ENCODE measurements around the gene SUPT3H. TPM values are rescaled to one million over a fixed set of nuclear protein-coding genes. Genes with fewer than 3 reads are reported as not detected.

SUPT3H gene
- total RNA-seq, 2 donors from 2014 or later, result 18.5 to 19.4 TPM

DNA sequence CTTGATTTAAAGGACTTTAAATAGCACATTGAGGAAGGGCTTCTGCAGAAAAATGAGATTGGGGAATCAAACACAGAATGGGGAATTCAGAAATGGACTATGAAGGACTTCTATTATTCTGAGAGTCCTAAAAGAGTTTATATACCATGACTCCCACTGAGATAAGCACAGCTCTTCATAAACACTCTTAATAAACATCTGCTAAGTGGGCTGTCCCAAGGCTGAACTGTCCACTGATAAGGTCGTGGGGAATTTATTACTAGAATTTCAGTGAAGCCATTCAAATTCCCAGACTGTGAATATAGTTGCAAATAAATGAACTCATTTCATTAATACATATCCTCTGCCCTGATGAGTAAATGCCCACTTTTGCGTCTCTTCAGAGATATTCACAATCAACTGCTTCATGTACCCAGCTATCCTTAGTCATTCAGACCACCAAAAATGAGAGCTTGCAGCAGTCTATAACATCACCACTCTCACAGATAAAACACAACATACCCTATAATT, 517.8 kb downstream of the SUPT3H start:
- no peaks in the 10 kb centered on the region for H3K27me3 Mint-ChIP-seq (ENCODE audit: low read depth)
- H3K27ac Mint-ChIP-seq, result no peak overlapping the region
- H3K9me3 Mint-ChIP-seq, result peaks cover 3 to 4% of the 10 kb centered on the region in 2 donors
- peaks cover 16% of the 10 kb centered on the region for H3K4me1 Mint-ChIP-seq (ENCODE audit: low read depth)
- H3K36me3 Mint-ChIP-seq (ENCODE audit: insufficient read depth in 2 of 2), result peaks cover 7% of the 10 kb centered on the region in 2 donors
- no peak for ATAC-seq (replicated peaks in 1 of 2)
- no peak overlapping the region for H3K4me3 Mint-ChIP-seq
- DNase-seq, result no peak

DNA sequence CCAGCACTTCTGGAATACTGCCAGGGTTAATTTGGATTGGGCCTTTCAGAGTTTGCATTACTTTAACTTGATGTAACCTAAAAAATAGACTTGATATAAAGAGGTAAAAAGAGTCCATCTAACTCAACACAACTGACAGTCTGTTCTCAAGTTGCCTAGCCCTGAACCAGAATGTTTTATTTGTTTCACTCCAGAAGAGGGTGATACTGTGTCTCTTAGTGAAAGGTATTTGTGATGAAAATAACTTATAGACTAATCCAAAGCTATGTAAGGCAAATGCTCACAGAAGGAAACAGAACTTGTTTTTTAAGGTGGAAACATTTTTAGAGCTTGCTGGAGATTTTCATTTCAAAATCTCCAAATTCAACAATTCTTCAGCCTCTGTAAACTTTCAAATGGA, 518.7 kb downstream of the SUPT3H start:
- H3K4me1 Mint-ChIP-seq (ENCODE audit: low read depth), result peaks cover 22% of the 10 kb centered on the region
- H3K27me3 Mint-ChIP-seq (ENCODE audit: low read depth), result no peaks in the 10 kb centered on the region
- no peak overlapping the region for H3K4me3 Mint-ChIP-seq
- ATAC-seq (replicated peaks in 1 of 2) (no peak), DNase-seq (no peak)
- peaks cover 6% of the 10 kb centered on the region in 2 donors for H3K36me3 Mint-ChIP-seq (ENCODE audit: insufficient read depth in 2 of 2)
- no peak overlapping the region for H3K27ac Mint-ChIP-seq
- peaks cover 3% of the 10 kb centered on the region in 2 donors for H3K9me3 Mint-ChIP-seq

DNA sequence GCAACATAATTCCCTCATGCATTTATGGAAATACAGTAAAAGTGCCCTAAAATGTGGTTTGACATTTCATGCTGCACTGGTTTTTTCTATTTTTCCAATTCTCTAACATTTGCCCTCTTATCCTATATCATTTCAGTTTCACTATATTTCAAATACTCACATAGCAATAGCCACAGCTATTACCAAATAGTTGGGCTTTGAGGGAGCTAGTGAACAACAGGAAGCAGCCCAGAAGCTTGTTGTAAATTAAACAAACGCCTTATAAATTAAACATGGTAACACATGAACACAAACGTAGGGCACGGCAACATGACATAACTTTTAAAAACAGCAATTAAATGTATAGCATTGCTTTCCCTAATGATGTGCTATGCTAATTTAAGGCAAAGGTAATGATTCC, 521.3 kb downstream of the SUPT3H start:
- no peaks in the 10 kb centered on the region for H3K9me3 Mint-ChIP-seq
- no peak overlapping the region for H3K4me3 Mint-ChIP-seq

DNA sequence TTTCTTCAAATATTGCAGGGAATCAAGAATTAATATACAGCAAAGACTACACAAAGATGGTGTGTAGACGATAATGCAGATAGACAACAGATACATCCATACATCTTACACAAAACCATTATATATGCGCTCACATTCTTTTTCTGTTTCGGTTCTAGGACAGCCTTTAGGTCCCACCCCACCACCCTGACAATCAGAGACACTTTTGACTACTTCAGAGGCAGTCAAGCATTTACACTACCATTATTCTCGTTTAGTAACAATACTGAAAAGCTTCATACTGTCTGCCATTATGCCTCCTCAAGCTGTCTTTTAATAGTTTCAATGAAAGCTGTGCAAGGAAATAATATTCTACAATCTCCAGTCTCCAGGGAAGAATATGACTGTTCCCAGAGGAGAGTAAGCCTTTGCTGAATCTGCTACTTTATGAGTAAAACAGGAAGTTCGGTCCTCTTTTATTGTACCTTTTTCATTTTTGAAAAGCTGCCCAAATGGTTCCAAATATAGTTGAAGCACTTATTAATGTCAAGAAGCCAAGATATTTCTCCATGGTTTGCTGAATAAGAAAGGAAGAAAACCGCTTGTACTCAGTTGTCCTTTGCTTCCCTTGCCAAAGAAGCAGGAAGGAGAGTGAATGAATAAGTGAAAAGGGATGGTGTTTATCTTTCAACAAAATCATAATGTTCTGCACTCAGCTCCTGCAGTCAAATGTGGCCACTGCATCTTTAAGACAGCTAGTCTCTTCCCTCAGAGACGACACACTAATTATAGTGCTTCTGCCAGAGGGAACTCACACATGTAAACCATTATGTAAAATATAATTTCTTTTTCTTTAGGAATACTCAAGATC, 521.9 kb downstream of the SUPT3H start:
- no peaks in the 10 kb centered on the region for H3K27me3 Mint-ChIP-seq (ENCODE audit: low read depth)
- no peak overlapping the region for H3K4me3 Mint-ChIP-seq
- no peak overlapping the region for H3K27ac Mint-ChIP-seq
- no peaks in the 10 kb centered on the region for H3K9me3 Mint-ChIP-seq
- peaks cover 0 to 2% of the 10 kb centered on the region in 2 donors for H3K36me3 Mint-ChIP-seq (ENCODE audit: insufficient read depth in 2 of 2)
- ATAC-seq (replicated peaks in 1 of 2) (no peak), DNase-seq (no peak)
- H3K4me1 Mint-ChIP-seq (ENCODE audit: low read depth), result peaks cover 22% of the 10 kb centered on the region

More for the DNA sequence above, 521.3 kb downstream of the SUPT3H start:
- Mint-ChIP-seq H3K36me3 (ENCODE audit: insufficient read depth in 2 of 2) (peaks cover 0 to 2% of the 10 kb centered on the region in 2 donors), H3K4me1 (ENCODE audit: low read depth) (peaks cover 22% of the 10 kb centered on the region), H3K27me3 (ENCODE audit: low read depth) (no peaks in the 10 kb centered on the region), H3K27ac (no peak overlapping the region)
- ATAC-seq (replicated peaks in 1 of 2) (no peak), DNase-seq (no peak)

DNA sequence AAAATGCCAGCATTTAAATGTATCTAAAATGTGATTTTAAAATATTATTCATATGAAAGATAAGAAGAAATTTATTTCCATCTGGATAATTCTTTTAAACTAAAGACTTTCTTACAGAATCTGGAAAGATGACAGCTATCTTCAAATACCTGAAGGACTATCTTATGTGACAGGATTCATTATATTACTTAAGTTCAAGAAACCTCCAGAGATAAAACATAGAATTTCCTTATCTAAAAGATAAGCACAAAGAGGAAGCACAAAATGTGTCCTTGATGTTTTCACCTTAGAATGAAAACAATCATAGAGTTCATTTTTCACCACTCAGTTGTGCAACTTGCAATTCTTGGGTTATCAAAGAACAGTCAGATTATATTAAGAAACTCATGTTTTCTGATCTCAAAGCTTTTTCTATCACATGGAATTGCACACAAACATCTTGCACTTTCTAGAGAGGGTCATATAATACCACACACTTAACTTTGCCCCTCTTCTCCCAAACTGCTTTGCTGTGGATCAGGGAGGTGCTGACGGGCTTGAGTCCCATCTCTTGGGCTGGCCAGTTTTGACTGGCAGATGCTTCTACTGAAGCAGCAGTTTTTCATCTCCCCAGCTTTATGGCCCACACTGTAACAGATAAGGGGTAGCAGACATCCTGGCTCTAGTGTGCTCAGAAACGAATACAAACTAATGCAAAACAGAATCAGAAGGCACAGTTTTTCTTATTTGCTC, 522.9 kb downstream of the SUPT3H start:
- no peak for DNase-seq
- Mint-ChIP-seq H3K36me3 (ENCODE audit: insufficient read depth in 2 of 2) (peaks cover 0 to 2% of the 10 kb centered on the region in 2 donors), H3K4me3 (no peak overlapping the region), H3K4me1 (ENCODE audit: low read depth) (peaks cover 22% of the 10 kb centered on the region), H3K27ac (no peak overlapping the region), H3K27me3 (ENCODE audit: low read depth) (no peaks in the 10 kb centered on the region), H3K9me3 (no peaks in the 10 kb centered on the region)
- ATAC-seq (replicated peaks in 1 of 2), result no peak

DNA sequence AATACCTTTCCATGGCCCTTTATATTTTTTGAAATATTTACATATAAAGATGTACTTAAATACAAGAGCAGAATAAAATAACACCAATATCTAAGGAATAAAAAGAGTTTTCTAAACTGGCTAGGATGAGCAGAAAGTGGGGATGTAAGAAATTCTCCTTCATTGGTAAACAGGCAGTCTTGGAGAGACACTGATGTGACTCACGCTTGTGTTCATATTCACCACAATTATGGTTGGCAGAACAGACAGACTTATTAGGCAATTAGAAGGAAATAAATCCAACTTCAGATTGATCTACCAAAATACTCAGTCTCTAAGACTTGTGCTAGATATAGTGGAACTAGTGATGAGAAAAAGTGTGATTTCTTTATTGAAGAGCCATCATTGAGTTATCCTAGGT, 526.6 kb downstream of the SUPT3H start:
- no peak for ATAC-seq (replicated peaks in 1 of 2)

DNA sequence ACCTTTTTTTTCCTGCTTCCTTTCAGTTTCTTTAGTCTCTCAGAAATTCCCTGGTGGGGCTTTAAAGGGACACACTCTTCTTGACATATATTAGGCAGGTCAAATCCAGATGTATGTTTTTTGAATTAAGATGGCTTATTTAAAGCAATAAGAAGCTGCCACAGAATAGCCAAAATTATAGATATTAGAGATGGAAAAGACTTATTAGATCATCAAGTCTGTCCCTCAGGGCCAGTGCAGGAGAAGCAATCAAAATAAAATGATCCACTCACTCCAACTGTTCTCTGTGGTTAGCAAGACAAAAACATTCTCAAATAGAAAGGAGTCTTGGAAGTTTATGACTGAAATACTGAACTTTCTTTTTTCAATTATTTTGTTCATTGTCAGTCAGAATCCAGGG, 527.4 kb downstream of the SUPT3H start:
- H3K4me3 Mint-ChIP-seq, result no peak overlapping the region
- DNase-seq (no peak), ATAC-seq (replicated peaks in 1 of 2) (no peak)

More for the DNA sequence above, 526.6 kb downstream of the SUPT3H start:
- H3K4me3 Mint-ChIP-seq, result no peak overlapping the region
- H3K4me1 Mint-ChIP-seq (ENCODE audit: low read depth), result peaks cover 17% of the 10 kb centered on the region
- H3K9me3 Mint-ChIP-seq, result no peaks in the 10 kb centered on the region
- H3K27me3 Mint-ChIP-seq (ENCODE audit: low read depth), result no peaks in the 10 kb centered on the region
- no peak for DNase-seq
- no peak overlapping the region for H3K27ac Mint-ChIP-seq
- no peaks in the 10 kb centered on the region for H3K36me3 Mint-ChIP-seq (ENCODE audit: insufficient read depth in 2 of 2)

DNA sequence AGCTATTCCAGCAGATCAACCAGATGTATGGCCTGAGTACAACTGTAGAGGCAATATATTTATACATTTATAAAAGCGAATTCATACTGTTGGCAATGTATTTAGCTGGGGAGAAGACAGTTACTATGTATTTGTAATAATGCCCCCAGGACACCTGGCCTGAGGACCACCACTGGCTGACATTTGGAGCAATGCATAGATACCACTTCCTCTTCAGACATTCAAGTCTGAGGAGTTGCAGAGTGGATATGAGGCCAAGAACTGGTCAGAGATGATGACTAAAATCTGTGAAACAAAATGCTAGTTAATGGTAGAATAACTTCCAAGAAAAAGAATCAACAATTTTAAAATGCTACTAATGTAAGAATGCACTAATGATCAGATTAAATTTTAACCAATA, 527.9 kb downstream of the SUPT3H start:
- H3K4me1 Mint-ChIP-seq (ENCODE audit: low read depth), result peaks cover 5% of the 10 kb centered on the region
- H3K36me3 Mint-ChIP-seq (ENCODE audit: insufficient read depth in 2 of 2), result no peaks in the 10 kb centered on the region
- no peaks in the 10 kb centered on the region for H3K27me3 Mint-ChIP-seq (ENCODE audit: low read depth)
- ATAC-seq (replicated peaks in 1 of 2) (no peak), DNase-seq (no peak)
- H3K4me3 Mint-ChIP-seq, result no peak overlapping the region
- no peaks in the 10 kb centered on the region for H3K9me3 Mint-ChIP-seq
- no peak overlapping the region for H3K27ac Mint-ChIP-seq

More for the DNA sequence above, 527.4 kb downstream of the SUPT3H start:
- Mint-ChIP-seq H3K4me1 (ENCODE audit: low read depth) (peaks cover 9% of the 10 kb centered on the region), H3K36me3 (ENCODE audit: insufficient read depth in 2 of 2) (no peaks in the 10 kb centered on the region), H3K27me3 (ENCODE audit: low read depth) (no peaks in the 10 kb centered on the region), H3K27ac (no peak overlapping the region), H3K9me3 (no peaks in the 10 kb centered on the region)

DNA sequence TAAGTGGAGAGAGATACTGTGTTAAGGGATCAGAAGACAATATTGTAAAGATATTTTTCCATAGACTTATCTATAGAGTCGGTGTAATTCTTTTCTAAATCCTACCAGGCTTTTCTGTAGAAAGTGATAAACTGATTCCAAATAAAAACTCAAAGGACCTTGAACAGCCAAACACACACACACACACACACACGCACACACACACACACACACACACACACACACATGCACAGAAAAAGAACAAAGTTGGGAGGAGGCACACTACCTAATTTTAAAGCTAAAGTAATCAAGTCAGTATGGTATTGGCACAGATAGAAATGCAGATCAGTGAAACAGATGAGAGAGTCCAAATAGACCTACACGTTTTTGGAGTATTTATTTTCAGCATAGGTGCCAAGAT, 534.0 kb downstream of the SUPT3H start:
- no peaks in the 10 kb centered on the region for H3K4me1 Mint-ChIP-seq (ENCODE audit: low read depth)
- peaks cover 0 to 2% of the 10 kb centered on the region in 2 donors for H3K9me3 Mint-ChIP-seq
- H3K27me3 Mint-ChIP-seq (ENCODE audit: low read depth), result no peaks in the 10 kb centered on the region
- ATAC-seq (replicated peaks in 1 of 2) (no peak), DNase-seq (no peak)
- H3K36me3 Mint-ChIP-seq (ENCODE audit: insufficient read depth in 2 of 2), result no peaks in the 10 kb centered on the region
- no peak overlapping the region for H3K4me3 Mint-ChIP-seq
- no peak overlapping the region for H3K27ac Mint-ChIP-seq

DNA sequence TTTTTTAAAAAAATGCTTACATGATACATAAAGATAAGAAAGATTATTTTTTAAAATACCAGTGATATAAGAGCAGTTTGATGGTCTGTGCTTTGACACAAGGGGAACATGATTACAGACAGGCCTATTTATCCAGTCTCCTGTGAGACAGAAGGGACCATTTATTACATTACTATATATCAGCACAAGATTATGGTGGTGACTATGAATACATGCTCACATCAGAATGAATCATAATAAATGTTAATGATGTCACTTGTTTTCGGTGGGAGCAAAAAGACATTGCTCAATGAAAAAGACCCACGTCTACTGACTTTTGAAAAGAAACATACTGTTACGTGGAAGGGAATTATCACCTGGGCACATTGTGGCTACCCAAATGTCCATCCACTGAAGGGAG, 535.1 kb downstream of the SUPT3H start:
- DNase-seq (no peak), ATAC-seq (replicated peaks in 1 of 2) (no peak)
- H3K4me1 Mint-ChIP-seq (ENCODE audit: low read depth), result no peaks in the 10 kb centered on the region
- peaks cover 0 to 2% of the 10 kb centered on the region in 2 donors for H3K9me3 Mint-ChIP-seq
- H3K27ac Mint-ChIP-seq, result no peak overlapping the region
- H3K36me3 Mint-ChIP-seq (ENCODE audit: insufficient read depth in 2 of 2), result no peaks in the 10 kb centered on the region
- no peak overlapping the region for H3K4me3 Mint-ChIP-seq
- no peaks in the 10 kb centered on the region for H3K27me3 Mint-ChIP-seq (ENCODE audit: low read depth)

DNA sequence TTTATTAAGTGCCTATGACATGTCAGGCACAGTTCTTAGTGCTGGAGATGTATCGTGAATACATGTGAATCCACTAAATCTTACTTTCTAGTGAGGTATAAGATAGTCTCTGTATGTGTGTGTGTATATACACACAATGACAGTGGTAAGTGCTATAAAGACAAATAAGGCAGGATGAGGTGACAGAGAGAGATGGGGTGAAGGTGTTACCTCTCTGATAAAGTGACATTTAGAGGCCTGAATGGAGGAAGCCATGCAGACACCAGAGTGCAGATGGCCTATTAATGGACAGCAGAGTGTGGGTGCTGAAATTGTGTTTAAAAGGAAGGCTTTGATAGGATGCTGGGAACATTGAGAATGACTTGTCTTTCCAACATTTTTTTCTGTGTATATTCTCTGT, 535.9 kb downstream of the SUPT3H start:
- no peak for ATAC-seq (replicated peaks in 1 of 2)
- Mint-ChIP-seq H3K4me1 (ENCODE audit: low read depth) (no peaks in the 10 kb centered on the region), H3K27ac (no peak overlapping the region)

DNA sequence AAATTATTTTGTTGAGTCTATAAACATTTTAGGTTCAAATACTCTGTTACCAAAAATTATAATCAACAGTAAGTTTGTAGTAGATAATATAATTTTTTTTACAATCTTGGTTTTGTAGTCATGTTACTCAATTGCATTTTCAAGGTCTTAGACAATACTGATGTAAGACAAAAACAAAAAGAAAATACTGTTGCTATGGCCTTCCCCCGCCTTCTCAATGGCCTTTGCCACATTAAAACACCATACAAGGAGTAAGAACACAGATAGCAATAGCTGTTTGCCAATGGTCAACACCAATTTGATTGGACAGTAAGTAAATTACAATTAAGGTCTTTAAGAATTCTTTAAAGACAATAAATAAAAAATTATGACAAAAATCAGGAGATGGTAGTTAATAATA, 540.0 kb downstream of the SUPT3H start:
- no peak overlapping the region for H3K4me3 Mint-ChIP-seq
- no peak for ATAC-seq (replicated peaks in 1 of 2)
- DNase-seq, result no peak
- H3K27me3 Mint-ChIP-seq (ENCODE audit: low read depth), result no peaks in the 10 kb centered on the region
- H3K9me3 Mint-ChIP-seq, result peaks cover 0 to 2% of the 10 kb centered on the region in 2 donors
- no peak overlapping the region for H3K27ac Mint-ChIP-seq
- H3K4me1 Mint-ChIP-seq (ENCODE audit: low read depth), result no peaks in the 10 kb centered on the region
- no peaks in the 10 kb centered on the region for H3K36me3 Mint-ChIP-seq (ENCODE audit: insufficient read depth in 2 of 2)

More for the DNA sequence above, 535.9 kb downstream of the SUPT3H start:
- Mint-ChIP-seq H3K9me3 (peaks cover 0 to 2% of the 10 kb centered on the region in 2 donors), H3K36me3 (ENCODE audit: insufficient read depth in 2 of 2) (no peaks in the 10 kb centered on the region), H3K4me3 (no peak overlapping the region), H3K27me3 (ENCODE audit: low read depth) (no peaks in the 10 kb centered on the region)
- no peak for DNase-seq

DNA sequence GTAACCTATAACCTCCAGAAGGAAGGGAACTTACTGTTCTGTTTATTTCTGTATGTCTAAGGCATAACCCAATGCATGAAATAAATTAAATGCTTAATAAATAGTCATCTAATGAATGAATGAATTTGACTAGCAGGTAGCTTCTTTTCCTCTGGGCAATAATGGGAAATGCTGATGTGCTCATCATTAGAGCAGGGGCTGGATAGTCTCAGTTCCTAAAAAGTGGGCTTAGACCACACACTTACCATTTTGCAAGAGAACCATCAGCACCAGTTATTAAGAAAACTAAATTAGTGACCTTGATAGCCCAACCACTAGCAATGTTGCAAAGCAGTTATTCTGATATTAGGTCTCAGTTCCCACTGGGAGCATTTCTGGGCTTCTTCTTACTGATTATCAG, 540.5 kb downstream of the SUPT3H start:
- Mint-ChIP-seq H3K4me1 (ENCODE audit: low read depth) (no peaks in the 10 kb centered on the region), H3K9me3 (peaks cover 0 to 2% of the 10 kb centered on the region in 2 donors), H3K4me3 (no peak overlapping the region), H3K27me3 (ENCODE audit: low read depth) (no peaks in the 10 kb centered on the region), H3K36me3 (ENCODE audit: insufficient read depth in 2 of 2) (no peaks in the 10 kb centered on the region), H3K27ac (no peak overlapping the region)
- no peak for ATAC-seq (replicated peaks in 1 of 2)
- DNase-seq, result no peak
